HepG2 (cell line): ENCODE results near the gene UBFD1. TPM values are rescaled to one million over a fixed set of nuclear protein-coding genes. Genes with fewer than 3 reads are reported as not detected.
A peak's percentile ranks its signal among the peaks of the same experiment; 100 is the strongest.

Experiments
- ARID2 ChIP-seq: sonication (generic); formaldehyde crosslinking; IDR thresholded peaks from 2 replicates; pipeline ENCODE4 v1.8.1; 2022; ENCODE audit warnings: mild to moderate bottlenecking, missing genetic modification reagents, borderline replicate concordance
- BRCA1 ChIP-seq: sonication (generic); formaldehyde crosslinking; IDR thresholded peaks from 2 replicates; pipeline ENCODE4 v1.4.0; 2020; ENCODE audit warnings: missing genetic modification reagents
- DBP ChIP-seq: sonication (generic); formaldehyde crosslinking; IDR thresholded peaks from 2 replicates; pipeline ENCODE4 v1.4.0; 2020; ENCODE audit warnings: missing genetic modification reagents; ENCODE audit errors: not compliant biosample characterization
- HDAC2 ChIP-seq: sonication (generic); formaldehyde crosslinking; IDR thresholded peaks from 2 replicates; pipeline ENCODE4 v1.4.0; 2020; ENCODE audit warnings: missing genetic modification reagents
- KDM1A ChIP-seq: IDR thresholded peaks from 2 replicates; pipeline ENCODE4 v1.6.1; 2016; ENCODE audit warnings: missing compliant biosample characterization
- MAFF ChIP-seq: IDR thresholded peaks from 2 replicates; pipeline ENCODE4 v1.6.1; 2011; ENCODE audit warnings: low read depth, low read length, improper control_type of control experiment
- NFKB2 ChIP-seq: sonication (generic); formaldehyde crosslinking; IDR thresholded peaks from 2 replicates; pipeline ENCODE4 v1.4.0; 2020; ENCODE audit warnings: missing genetic modification reagents, borderline replicate concordance
- NKX3-1 ChIP-seq: sonication (generic); formaldehyde crosslinking; IDR thresholded peaks from 2 replicates; pipeline ENCODE4 v1.5.0; 2020; ENCODE audit warnings: missing genetic modification reagents
- PHB2 ChIP-seq: fragments of 450-650 bp; IDR thresholded peaks from 2 replicates; pipeline ENCODE4 v1.6.1; 2018; ENCODE audit not compliant: partially characterized antibody
- POLR2AphosphoS2 ChIP-seq: IDR thresholded peaks from 2 replicates; pipeline ENCODE4 v1.6.1; 2011; ENCODE audit warnings: low read depth, low read length, improper control_type of control experiment
- SRSF1 ChIP-seq: fragments of 200-400 bp; formaldehyde crosslinking; optimal IDR thresholded peaks from 2 replicates; pipeline ENCODE3; 2017; ENCODE audit warnings: mild to moderate bottlenecking, low read depth, low read length, moderate library complexity
- THAP7 ChIP-seq: sonication (generic); formaldehyde crosslinking; IDR thresholded peaks from 2 replicates; pipeline ENCODE4 v1.8.1; 2023; ENCODE audit warnings: mild to moderate bottlenecking, missing genetic modification reagents
- TSC22D2 ChIP-seq: sonication (generic); formaldehyde crosslinking; IDR thresholded peaks from 2 replicates; pipeline ENCODE4 v1.5.1; 2020; ENCODE audit warnings: missing genetic modification reagents, mild to moderate bottlenecking, borderline replicate concordance
- ZGPAT ChIP-seq: IDR thresholded peaks from 2 replicates; pipeline ENCODE4 v1.6.1; 2016; ENCODE audit warnings: mild to moderate bottlenecking
- ZNF143 ChIP-seq: sonication (generic); formaldehyde crosslinking; IDR thresholded peaks from 2 replicates; pipeline ENCODE4 v1.4.0; 2020; ENCODE audit warnings: missing genetic modification reagents
- ZNF253 ChIP-seq: sonication (generic); formaldehyde crosslinking; IDR thresholded peaks from 2 replicates; pipeline ENCODE4 v1.8.0; 2022; ENCODE audit warnings: mild to moderate bottlenecking, missing genetic modification reagents, borderline replicate concordance
- ZNF280B ChIP-seq: sonication (generic); formaldehyde crosslinking; IDR thresholded peaks from 2 replicates; pipeline ENCODE4 v1.5.0; 2020; ENCODE audit warnings: missing genetic modification reagents, mild to moderate bottlenecking, borderline replicate concordance
- ZNF501 ChIP-seq: sonication (generic); formaldehyde crosslinking; IDR thresholded peaks from 2 replicates; pipeline ENCODE4 v1.5.1; 2020; ENCODE audit warnings: mild to moderate bottlenecking, moderate library complexity, missing genetic modification reagents
- ZNF564 ChIP-seq: sonication (generic); formaldehyde crosslinking; IDR thresholded peaks from 2 replicates; pipeline ENCODE4 v1.8.1; 2023; ENCODE audit warnings: mild to moderate bottlenecking, missing genetic modification reagents
- ZNF619 ChIP-seq: sonication (generic); formaldehyde crosslinking; IDR thresholded peaks from 2 replicates; pipeline ENCODE4 v1.4.0; 2020; ENCODE audit warnings: mild to moderate bottlenecking, missing genetic modification reagents
- ZNF790 ChIP-seq: sonication (generic); formaldehyde crosslinking; IDR thresholded peaks from 2 replicates; pipeline ENCODE4 v1.8.0; 2022; ENCODE audit warnings: missing genetic modification reagents, mild to moderate bottlenecking, borderline replicate concordance
- ZNF883 ChIP-seq: sonication (generic); formaldehyde crosslinking; IDR thresholded peaks from 2 replicates; pipeline ENCODE4 v1.5.1; 2020; ENCODE audit warnings: mild to moderate bottlenecking, missing genetic modification reagents; ENCODE audit errors: not compliant biosample characterization
- ZNF891 ChIP-seq: sonication (generic); formaldehyde crosslinking; IDR thresholded peaks from 2 replicates; pipeline ENCODE4 v1.5.0; 2020; ENCODE audit warnings: mild to moderate bottlenecking, missing genetic modification reagents
- polyA plus RNA-seq, 8 experiments: library from polyadenylated mRNA; depleted of rRNA in 3 of 8; stranded (reverse) in 7 of 8; unstranded in 1 of 8; fragments of >200 nt; fragmentation: Illumina TruSeq in 4 of 8; extraction: Trizol in 4 of 8; gene quantifications; 2 replicates each; pipeline versions ENCODE4 v1.2.1 to v1.2.3, GENCODE V29; 2011 to 2016; ENCODE audit warnings: low read depth in 4 of 8, missing spikeins in 1 of 8, mixed read lengths in 1 of 8; ENCODE audit not compliant: insufficient read depth in 1 of 8
- total RNA-seq, 5 experiments: library from RNA; depleted of rRNA; stranded (reverse); fragments of >200 nt; fragmentation: Illumina TruSeq; extraction: Trizol; gene quantifications; 2 replicates each; pipeline ENCODE4 v1.2.3, GENCODE V29; 2016; ENCODE audit warnings: low read depth in 1 of 5

UBFD1 gene
- total and polyA plus RNA-seq, 2 of the 13 experiments (the other 11 are each of a cell fraction or from before 2014, with no cell fraction given), result 100 to 111 TPM

- peak; percentile 87; the same call in 1 of the 2 replicates for TF ChIP-seq TSC22D2 (CRISPR knock-in tag)
- no peak; the same call in 1 of the 2 replicates for TF ChIP-seq MAFF
- TF ChIP-seq POLR2AphosphoS2, result 0 out of 2 replicates have a peak, but pooled peaks have one; percentile 39
- TF ChIP-seq ZNF501 (CRISPR knock-in tag), result peak; percentile 85
- TF ChIP-seq KDM1A, result peak; percentile 56
- peak; percentile 96 for TF ChIP-seq ZNF143 (CRISPR knock-in tag)
- TF ChIP-seq THAP7 (CRISPR knock-in tag), result no peak
- no peak for TF ChIP-seq ZNF790 (CRISPR knock-in tag)
- peak; percentile 95 for TF ChIP-seq NFKB2
- peak; percentile 95 for TF ChIP-seq HDAC2 (CRISPR knock-in tag)
- no peak for TF ChIP-seq PHB2
- peak; percentile 99 for TF ChIP-seq ZGPAT (CRISPR knock-in tag)
- TF ChIP-seq SRSF1, result no peak
- TF ChIP-seq ZNF619 (CRISPR knock-in tag), result peak; percentile 100
- TF ChIP-seq DBP (CRISPR knock-in tag), result peak; percentile 94
- peak; percentile 98 for TF ChIP-seq ZNF883 (CRISPR knock-in tag)
- TF ChIP-seq BRCA1 (CRISPR knock-in tag), result peak; percentile 79; the same call in 1 of the 2 replicates
- peak; percentile 95 for TF ChIP-seq ZNF280B (CRISPR knock-in tag)
- peak; percentile 79; the same call in 1 of the 2 replicates for TF ChIP-seq ARID2 (CRISPR knock-in tag)
- TF ChIP-seq NKX3-1 (CRISPR knock-in tag), result peak; percentile 98; the same call in 1 of the 2 replicates
- TF ChIP-seq ZNF891 (CRISPR knock-in tag), result peak; percentile 97; the same call in 1 of the 2 replicates
- TF ChIP-seq ZNF253 (CRISPR knock-in tag), result peak; percentile 71
- TF ChIP-seq ZNF564 (CRISPR knock-in tag), result peak; percentile 93
These were observed 38.6 kb downstream of the UBFD1 start, which contains the start of gene NDUFAB1 (continued) for GRCh38 chr16:23595951-23596720.
